Activated naive CD4-positive, alpha-beta T cell treated with anti-CD3 and anti-CD28 coated beads, Interleukin-2, amount 50 U/mL, for 72 hours (primary cell): ENCODE data around the gene IL5. TPM values are rescaled to one million over a fixed set of nuclear protein-coding genes. Genes with fewer than 3 reads are reported as not detected.

Experiments
- ATAC-seq, 2 donors: fragments of 150-1000 bp; cut with Tn5 transposase; 2 replicates each; pipeline ENCODE4 v1.10.0; 2021; ENCODE audit warnings: mild to moderate bottlenecking in 2 of 2, moderate library complexity in 2 of 2
- DNase-seq, 2 donors: peaks; one replicate each; pipeline ENCODE4 v3.0.0; 2021 to 2022; ENCODE audit warnings: low spot score in 2 of 2
- H3K27ac Mint-ChIP-seq, 2 donors: one replicate each; pipeline ENCODE4 v1.8.0; 2022; ENCODE audit warnings: mild to moderate bottlenecking in 2 of 2, mixed read lengths in 2 of 2
- H3K36me3 Mint-ChIP-seq, 2 donors: one replicate each; pipeline ENCODE4 v1.8.0; 2022; ENCODE audit warnings: mixed read lengths in 2 of 2
- H3K9me3 Mint-ChIP-seq, 2 donors: one replicate each; pipeline ENCODE4 v1.8.0; 2022; ENCODE audit warnings: mixed read lengths in 2 of 2
- total RNA-seq, 2 donors: library from RNA; stranded (reverse); gene quantifications; one replicate each; pipeline ENCODE4 v1.2.3, GENCODE V29; 2022

Gene IL5
- total RNA-seq, 2 donors from 2014 or later = not detected

DNA sequence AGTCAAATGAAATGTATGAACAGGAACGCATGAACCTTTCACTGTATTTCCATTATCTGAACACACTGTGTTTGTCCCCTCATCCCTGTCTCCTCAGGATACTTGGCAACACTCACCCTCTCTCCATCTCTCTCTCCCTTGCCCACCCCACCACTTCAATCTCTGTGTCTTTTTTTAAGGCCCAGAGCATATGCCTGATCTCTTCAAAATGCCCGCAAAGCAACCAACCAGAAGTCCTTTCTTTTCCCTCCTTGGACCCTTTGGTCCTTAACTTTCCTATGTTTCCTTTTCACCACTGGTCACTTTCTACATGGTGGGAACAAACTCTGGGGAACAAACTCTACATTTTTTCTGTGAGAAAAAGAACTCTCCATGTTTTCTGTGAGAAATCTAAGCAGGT is 49.5 kb downstream of the IL5 start:
- no peak for ATAC-seq
- Mint-ChIP-seq H3K36me3 (peaks cover 13% of the 10 kb centered on the region in 2 donors), H3K9me3 (no peaks in the 10 kb centered on the region), H3K27ac (peak overlapping the region; percentile 94 to 96)
- DNase-seq = peak in 1 of 2 donors; percentile 23

DNA sequence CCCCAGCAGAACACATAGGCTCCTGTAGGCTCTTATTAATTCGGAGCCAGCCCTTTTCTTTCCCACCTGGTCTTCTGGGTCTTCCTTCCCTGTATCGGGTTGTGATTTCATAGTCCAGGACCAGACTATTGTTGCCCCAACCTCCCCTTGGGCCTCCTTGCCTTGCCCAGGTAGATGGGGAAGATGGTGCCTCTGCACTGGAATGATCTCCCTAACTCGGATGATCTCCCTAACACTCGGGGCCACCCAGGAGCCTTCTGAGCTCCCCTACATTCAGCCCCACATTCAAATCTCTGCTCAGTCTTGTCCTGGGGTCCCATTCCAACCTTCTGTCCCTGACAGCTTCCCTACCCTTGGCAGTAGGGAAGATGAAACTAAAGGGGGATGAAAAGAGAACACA is 50.1 kb downstream of the IL5 start:
- Mint-ChIP-seq H3K27ac (peak overlapping the region; percentile 94 to 96), H3K36me3 (peaks cover 19% of the 10 kb centered on the region in 2 donors), H3K9me3 (no peaks in the 10 kb centered on the region)
- peak; percentile 4 to 28 for DNase-seq
- ATAC-seq = no peak

DNA sequence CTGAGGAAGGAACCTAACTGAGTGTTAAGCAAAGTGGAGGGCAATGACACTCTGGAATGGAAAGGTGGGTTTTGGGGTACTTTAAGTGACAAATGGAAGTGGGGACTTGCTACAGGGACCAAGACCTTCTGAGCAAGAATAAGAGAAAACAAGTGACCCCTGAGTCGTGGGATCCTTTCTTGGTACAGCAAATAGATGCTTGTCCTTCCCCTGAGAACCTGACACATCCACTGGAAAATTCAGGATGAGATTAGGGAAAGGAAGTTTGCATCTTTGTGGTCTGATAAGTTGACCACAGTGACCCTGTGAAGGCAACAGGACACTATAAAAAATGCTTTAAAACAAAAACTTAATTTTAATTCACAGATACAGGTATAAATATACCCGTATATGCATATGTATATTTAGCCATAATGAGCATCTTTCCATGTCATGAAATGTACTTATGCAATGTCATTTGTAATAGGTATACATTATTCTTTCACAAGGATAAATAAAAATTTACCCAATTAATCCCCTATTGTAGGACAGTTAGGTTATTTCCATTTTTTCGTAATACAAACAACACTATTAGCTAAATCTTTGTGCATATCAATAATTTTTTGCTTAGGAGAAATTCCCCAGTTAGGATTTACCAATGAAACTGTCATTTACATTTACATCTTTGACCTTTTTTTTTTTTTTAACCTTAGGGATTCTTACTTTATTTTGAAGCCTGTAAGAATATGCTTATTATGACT is 50.8 kb downstream of the IL5 start:
- Mint-ChIP-seq H3K36me3 (peaks cover 26% of the 10 kb centered on the region in 2 donors), H3K27ac (peak overlapping the region; percentile 99 to 100), H3K9me3 (no peaks in the 10 kb centered on the region)
- no peak for ATAC-seq
- DNase-seq = no peak

Other genes starting within 250 kb of the IL5 start
- gene SLC22A4, start 249.1 kb downstream of the IL5 start, total RNA-seq = 1 to 10 TPM; 1.5 to 1.9 TPM
- gene SLC22A5, start 173.8 kb downstream of the IL5 start, total RNA-seq = 1 to 10 TPM; 3.1 to 5.5 TPM
- 100 to 1,000 TPM; 107 to 156 TPM for gene IRF1, start 52.7 kb downstream of the IL5 start, total RNA-seq
- gene RAD50, start 13.5 kb upstream of the IL5 start, total RNA-seq = 10 to 100 TPM; 30.6 to 47.7 TPM
- gene IL13, start 114.7 kb upstream of the IL5 start, total RNA-seq = under 1 TPM; 0.72 to 0.98 TPM
- gene IL4, start 130.5 kb upstream of the IL5 start, total RNA-seq = not detected
- gene KIF3A, start 194.0 kb upstream of the IL5 start, total RNA-seq = 10 to 100 TPM in 1 of 2 donors, 1 to 10 TPM in 1; 9.0 to 12.7 TPM
- 1 to 10 TPM in 1 of 2 donors, under 1 TPM in 1; 0.87 to 2.2 TPM for gene CCNI2, start 203.9 kb upstream of the IL5 start, total RNA-seq
- 10 to 100 TPM in 1 of 2 donors, 1 to 10 TPM in 1; 9.4 to 15.5 TPM for gene SEPTIN8, start 233.7 kb upstream of the IL5 start, total RNA-seq